ENCODE measurements around the gene ENAH. TPM values are rescaled to one million over a fixed set of nuclear protein-coding genes. Genes with fewer than 3 reads are reported as not detected.

ENAH gene
- polyA plus RNA-seq, 1 of the 3 experiments (the other 2 are of a cell fraction): 48.9 TPM

DNA sequence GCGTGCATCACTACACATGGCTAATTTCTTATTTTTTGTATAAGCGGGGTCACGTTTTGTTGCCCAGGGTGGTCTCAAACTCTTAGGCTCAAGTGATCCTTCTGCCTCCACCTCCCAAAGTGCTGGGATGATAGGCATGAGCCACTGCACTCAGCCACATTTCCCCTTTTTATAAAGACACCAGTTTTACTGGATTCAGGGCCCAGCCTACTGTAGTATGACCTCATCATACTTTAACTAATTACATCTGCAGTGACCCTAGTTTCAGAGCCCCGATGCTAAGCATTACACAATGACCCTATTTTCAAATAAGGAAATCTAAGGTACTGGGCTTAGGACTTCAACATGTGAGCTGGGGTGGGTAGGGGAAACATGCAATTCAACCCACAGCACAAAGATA is 31.8 kb upstream of the ENAH start:
- no peak for DNase-seq
- Histone ChIP-seq H3K9me3 (no peaks in the 10 kb centered on the region), H3K4me1 (ENCODE audit: control insufficient read depth in 1 of 2, insufficient read depth in 2 of 2, low read depth in 1 of 2, low read length in 1 of 2) (no peaks in the 10 kb centered on the region), H3K36me3 (replicated peaks in 1 of 2; ENCODE audit: control insufficient read depth in 1 of 2, insufficient read depth in 2 of 2, low read length in 1 of 2) (no peaks in the 10 kb centered on the region), H3K9ac (no peak overlapping the region), H3K27ac (ENCODE audit: low read depth in 2 of 2, low read length in 1 of 2) (no peak overlapping the region), H2AFZ (ENCODE audit: low read depth) (no peak overlapping the region), H3F3A (replicated peaks; ENCODE audit: insufficient read depth) (no peaks in the 10 kb centered on the region), H3K27me3 (ENCODE audit: insufficient read depth) (no peaks in the 10 kb centered on the region), H3K4me3 (ENCODE audit: low read depth in 2 of 2, low read length in 1 of 2) (no peak overlapping the region), H3K9me2 (no peaks in the 10 kb centered on the region), H3K79me2 (ENCODE audit: insufficient read depth) (no peaks in the 10 kb centered on the region), H3K4me2 (no peak overlapping the region), H4K20me1 (ENCODE audit: insufficient read depth) (no peaks in the 10 kb centered on the region)
- CTCF ChIA-PET: no interaction called here
- POLR2A ChIA-PET: no interaction called here
- 83% methylated on average over 4 of the region's 4 CpGs for WGBS (ENCODE audit: low lambda C conversion rate)
- TF ChIP-seq NRF1 (IDR thresholded peaks at IDR 0.05; ENCODE audit: low read depth, low read length) (no peak), SIN3A (IDR thresholded peaks at IDR 0.05; ENCODE audit: borderline replicate concordance, low read depth, low read length) (no peak)
- TF ChIP-seq, protein P1, sequence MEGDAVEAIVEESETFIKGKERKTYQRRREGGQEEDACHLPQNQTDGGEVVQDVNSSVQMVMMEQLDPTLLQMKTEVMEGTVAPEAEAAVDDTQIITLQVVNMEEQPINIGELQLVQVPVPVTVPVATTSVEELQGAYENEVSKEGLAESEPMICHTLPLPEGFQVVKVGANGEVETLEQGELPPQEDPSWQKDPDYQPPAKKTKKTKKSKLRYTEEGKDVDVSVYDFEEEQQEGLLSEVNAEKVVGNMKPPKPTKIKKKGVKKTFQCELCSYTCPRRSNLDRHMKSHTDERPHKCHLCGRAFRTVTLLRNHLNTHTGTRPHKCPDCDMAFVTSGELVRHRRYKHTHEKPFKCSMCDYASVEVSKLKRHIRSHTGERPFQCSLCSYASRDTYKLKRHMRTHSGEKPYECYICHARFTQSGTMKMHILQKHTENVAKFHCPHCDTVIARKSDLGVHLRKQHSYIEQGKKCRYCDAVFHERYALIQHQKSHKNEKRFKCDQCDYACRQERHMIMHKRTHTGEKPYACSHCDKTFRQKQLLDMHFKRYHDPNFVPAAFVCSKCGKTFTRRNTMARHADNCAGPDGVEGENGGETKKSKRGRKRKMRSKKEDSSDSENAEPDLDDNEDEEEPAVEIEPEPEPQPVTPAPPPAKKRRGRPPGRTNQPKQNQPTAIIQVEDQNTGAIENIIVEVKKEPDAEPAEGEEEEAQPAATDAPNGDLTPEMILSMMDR (IDR thresholded peaks at IDR 0.05): no peak

DNA sequence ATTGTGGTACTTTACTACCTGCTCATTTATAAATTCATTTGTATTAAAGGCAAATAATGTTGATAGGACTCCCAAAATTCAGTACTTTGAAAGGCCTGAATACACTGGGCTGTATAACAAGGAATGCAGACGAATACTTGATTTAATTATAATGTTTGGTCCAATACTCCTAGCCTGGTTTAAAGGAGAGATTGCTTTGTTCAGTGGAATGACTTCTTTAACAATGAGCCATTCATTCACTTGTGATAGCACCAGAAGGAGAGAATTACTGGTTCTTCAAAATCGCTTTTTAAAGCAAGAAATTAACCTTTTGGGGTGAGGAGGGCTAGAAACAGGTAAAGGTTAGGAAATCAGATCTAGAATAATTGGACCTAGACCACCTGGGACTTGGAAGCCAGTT is 28.3 kb upstream of the ENAH start:
- Histone ChIP-seq H4K20me1 (ENCODE audit: insufficient read depth) (no peaks in the 10 kb centered on the region), H3K79me2 (ENCODE audit: insufficient read depth) (no peaks in the 10 kb centered on the region), H3K4me3 (ENCODE audit: low read depth in 2 of 2, low read length in 1 of 2) (no peak overlapping the region), H3K4me2 (no peak overlapping the region), H3K27ac (ENCODE audit: low read depth in 2 of 2, low read length in 1 of 2) (no peak overlapping the region), H3K9ac (no peak overlapping the region), H3K36me3 (replicated peaks in 1 of 2; ENCODE audit: control insufficient read depth in 1 of 2, insufficient read depth in 2 of 2, low read length in 1 of 2) (no peaks in the 10 kb centered on the region), H3K9me3 (no peaks in the 10 kb centered on the region), H3K27me3 (ENCODE audit: insufficient read depth) (no peaks in the 10 kb centered on the region), H3K9me2 (no peaks in the 10 kb centered on the region), H2AFZ (ENCODE audit: low read depth) (no peak overlapping the region), H3K4me1 (ENCODE audit: control insufficient read depth in 1 of 2, insufficient read depth in 2 of 2, low read depth in 1 of 2, low read length in 1 of 2) (no peaks in the 10 kb centered on the region), H3F3A (replicated peaks; ENCODE audit: insufficient read depth) (no peaks in the 10 kb centered on the region)
- TF ChIP-seq, protein P1 (IDR thresholded peaks at IDR 0.05): no peak
- TF ChIP-seq TCF12 (IDR thresholded peaks at IDR 0.05) (no peak), GABPA (IDR thresholded peaks at IDR 0.05; ENCODE audit: low read depth) (no peak), YY1 (IDR thresholded peaks at IDR 0.05; ENCODE audit: low read depth) (no peak), RXRA (IDR thresholded peaks at IDR 0.05; ENCODE audit: borderline replicate concordance, low read depth) (no peak), TAF1 (IDR thresholded peaks at IDR 0.05; ENCODE audit: borderline replicate concordance, low read depth, low read length) (no peak), ELF1 (IDR thresholded peaks at IDR 0.05) (no peak), GATA2 (CRISPR knock-in tag; IDR thresholded peaks at IDR 0.05) (no peak), FOXM1 (IDR thresholded peaks at IDR 0.05; ENCODE audit: low read depth) (no peak), JUND (IDR thresholded peaks at IDR 0.05) (no peak)
- TF ChIP-seq, protein P2, sequence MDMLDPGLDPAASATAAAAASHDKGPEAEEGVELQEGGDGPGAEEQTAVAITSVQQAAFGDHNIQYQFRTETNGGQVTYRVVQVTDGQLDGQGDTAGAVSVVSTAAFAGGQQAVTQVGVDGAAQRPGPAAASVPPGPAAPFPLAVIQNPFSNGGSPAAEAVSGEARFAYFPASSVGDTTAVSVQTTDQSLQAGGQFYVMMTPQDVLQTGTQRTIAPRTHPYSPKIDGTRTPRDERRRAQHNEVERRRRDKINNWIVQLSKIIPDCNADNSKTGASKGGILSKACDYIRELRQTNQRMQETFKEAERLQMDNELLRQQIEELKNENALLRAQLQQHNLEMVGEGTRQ (IDR thresholded peaks at IDR 0.05; ENCODE audit: borderline replicate concordance, low read depth, low read length): no peak
- TF ChIP-seq, protein P3, sequence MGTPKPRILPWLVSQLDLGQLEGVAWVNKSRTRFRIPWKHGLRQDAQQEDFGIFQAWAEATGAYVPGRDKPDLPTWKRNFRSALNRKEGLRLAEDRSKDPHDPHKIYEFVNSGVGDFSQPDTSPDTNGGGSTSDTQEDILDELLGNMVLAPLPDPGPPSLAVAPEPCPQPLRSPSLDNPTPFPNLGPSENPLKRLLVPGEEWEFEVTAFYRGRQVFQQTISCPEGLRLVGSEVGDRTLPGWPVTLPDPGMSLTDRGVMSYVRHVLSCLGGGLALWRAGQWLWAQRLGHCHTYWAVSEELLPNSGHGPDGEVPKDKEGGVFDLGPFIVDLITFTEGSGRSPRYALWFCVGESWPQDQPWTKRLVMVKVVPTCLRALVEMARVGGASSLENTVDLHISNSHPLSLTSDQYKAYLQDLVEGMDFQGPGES (IDR thresholded peaks at IDR 0.05; ENCODE audit: low read depth, low read length): no peak
- TF ChIP-seq, protein P4, sequence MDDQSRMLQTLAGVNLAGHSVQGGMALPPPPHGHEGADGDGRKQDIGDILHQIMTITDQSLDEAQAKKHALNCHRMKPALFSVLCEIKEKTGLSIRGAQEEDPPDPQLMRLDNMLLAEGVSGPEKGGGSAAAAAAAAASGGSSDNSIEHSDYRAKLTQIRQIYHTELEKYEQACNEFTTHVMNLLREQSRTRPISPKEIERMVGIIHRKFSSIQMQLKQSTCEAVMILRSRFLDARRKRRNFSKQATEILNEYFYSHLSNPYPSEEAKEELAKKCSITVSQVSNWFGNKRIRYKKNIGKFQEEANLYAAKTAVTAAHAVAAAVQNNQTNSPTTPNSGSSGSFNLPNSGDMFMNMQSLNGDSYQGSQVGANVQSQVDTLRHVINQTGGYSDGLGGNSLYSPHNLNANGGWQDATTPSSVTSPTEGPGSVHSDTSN (IDR thresholded peaks at IDR 0.05): no peak
- DNase-seq: no peak
- POLR2A ChIA-PET: interaction anchor here (0.5 kb wide), 1 partner anchor 26 kb away, joined by 3 read pairs; no protein-coding TSS in a partner anchor
- WGBS (ENCODE audit: low lambda C conversion rate): 88% methylated on average over 2 of the region's 2 CpGs
- CTCF ChIA-PET: no interaction called here
